BE2C (cell line): ENCODE results near the gene BTD.
"Not testable (repeated sequence)": the region's sequence is repeated elsewhere in the genome, so short reads cannot be mapped to it uniquely, and the experiment has no call there.

Source experiments
- DNase-seq: peaks from one replicate; pipeline ENCODE4 v3.0.0-alpha.2; 2020
- H3K27me3 ChIP-seq: fragments of 250-450 bp; sonication (Bioruptor Pico); 2 replicates; pipeline ENCODE4 v1.5.1; 2020; ENCODE audit warnings: mild to moderate bottlenecking
- H3K36me3 ChIP-seq: fragments of 250-450 bp; sonication (Bioruptor Pico); 2 replicates; pipeline ENCODE4 v1.5.1; 2020; ENCODE audit warnings: mild to moderate bottlenecking
- H3K4me1 ChIP-seq: fragments of 250-450 bp; sonication (Bioruptor Pico); 2 replicates; pipeline ENCODE4 v1.5.1; 2020
- H3K4me3 ChIP-seq: 2 replicates; pipeline ENCODE4 v1.5.1; 2011; ENCODE audit warnings: low read depth, low read length
- H3K9me3 ChIP-seq: fragments of 250-450 bp; sonication (Bioruptor Pico); 2 replicates; pipeline ENCODE4 v1.5.1; 2020
- TF ChIP-seq, protein P1 (sequence below): IDR thresholded peaks from 2 replicates; pipeline ENCODE4 v1.5.1; 2012; ENCODE audit warnings: mild to moderate bottlenecking, low read depth, low read length

BTD gene

DNA sequence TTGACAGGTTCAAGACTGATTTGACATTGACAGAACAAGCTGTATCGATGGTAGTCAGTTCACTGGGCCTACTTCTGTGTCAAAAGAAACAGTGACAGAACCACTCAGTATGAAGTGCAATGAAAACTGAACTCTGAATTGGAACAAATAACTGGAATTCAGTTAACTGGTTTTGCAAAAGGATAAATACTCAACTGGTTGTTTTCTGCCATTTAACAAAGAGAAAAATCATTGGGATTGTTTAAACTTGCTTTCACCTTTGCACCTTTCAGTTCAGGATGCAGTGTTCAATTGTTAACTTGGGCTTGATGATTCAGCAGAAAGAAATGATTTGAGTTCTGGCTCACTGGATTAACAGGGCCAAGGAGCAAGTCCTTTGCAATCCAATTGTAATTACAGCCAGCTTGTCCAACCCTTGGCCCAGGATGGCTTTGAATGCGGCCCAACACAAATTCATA lies 4.9 kb downstream of the BTD start:
- H3K27me3 ChIP-seq, result no peaks in the 10 kb centered on the region
- no peaks in the 10 kb centered on the region for H3K4me1 ChIP-seq
- no peak for DNase-seq
- H3K9me3 ChIP-seq, result no peaks in the 10 kb centered on the region
- H3K36me3 ChIP-seq, result no peaks in the 10 kb centered on the region
- TF ChIP-seq, protein P1, sequence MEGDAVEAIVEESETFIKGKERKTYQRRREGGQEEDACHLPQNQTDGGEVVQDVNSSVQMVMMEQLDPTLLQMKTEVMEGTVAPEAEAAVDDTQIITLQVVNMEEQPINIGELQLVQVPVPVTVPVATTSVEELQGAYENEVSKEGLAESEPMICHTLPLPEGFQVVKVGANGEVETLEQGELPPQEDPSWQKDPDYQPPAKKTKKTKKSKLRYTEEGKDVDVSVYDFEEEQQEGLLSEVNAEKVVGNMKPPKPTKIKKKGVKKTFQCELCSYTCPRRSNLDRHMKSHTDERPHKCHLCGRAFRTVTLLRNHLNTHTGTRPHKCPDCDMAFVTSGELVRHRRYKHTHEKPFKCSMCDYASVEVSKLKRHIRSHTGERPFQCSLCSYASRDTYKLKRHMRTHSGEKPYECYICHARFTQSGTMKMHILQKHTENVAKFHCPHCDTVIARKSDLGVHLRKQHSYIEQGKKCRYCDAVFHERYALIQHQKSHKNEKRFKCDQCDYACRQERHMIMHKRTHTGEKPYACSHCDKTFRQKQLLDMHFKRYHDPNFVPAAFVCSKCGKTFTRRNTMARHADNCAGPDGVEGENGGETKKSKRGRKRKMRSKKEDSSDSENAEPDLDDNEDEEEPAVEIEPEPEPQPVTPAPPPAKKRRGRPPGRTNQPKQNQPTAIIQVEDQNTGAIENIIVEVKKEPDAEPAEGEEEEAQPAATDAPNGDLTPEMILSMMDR, result no peak
- H3K4me3 ChIP-seq, result no peak overlapping the region

GRCh38 chr3:15610082-15610759 lies 8.7 kb downstream of the BTD start:
- no peaks in the 10 kb centered on the region for H3K27me3 ChIP-seq
- no peaks in the 10 kb centered on the region for H3K9me3 ChIP-seq
- H3K4me3 ChIP-seq, result no peak overlapping the region
- no peaks in the 10 kb centered on the region for H3K4me1 ChIP-seq
- no peak for DNase-seq
- H3K36me3 ChIP-seq, result no peaks in the 10 kb centered on the region
- TF ChIP-seq, protein P1, result no peak

DNA sequence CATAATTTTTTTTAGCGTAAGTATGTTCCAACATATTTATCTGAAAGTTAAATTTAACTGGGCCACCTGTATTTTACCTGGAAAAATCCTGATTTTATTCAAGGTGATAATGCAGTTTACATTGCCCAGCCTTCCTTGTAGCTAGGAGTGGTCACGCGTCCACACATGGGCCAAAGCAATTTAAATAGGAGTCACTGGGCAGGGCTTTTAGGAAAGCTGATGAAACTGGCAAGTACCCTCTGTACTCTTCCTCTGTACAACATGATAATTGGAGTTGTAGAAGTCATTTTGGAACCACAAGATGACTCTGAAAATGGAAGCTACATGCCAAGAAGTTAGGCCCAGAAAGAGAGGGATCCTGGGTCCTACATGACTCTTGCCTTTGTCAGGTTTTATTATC lies 9.5 kb downstream of the BTD start:
- Histone ChIP-seq H3K4me3 (no peak overlapping the region), H3K9me3 (no peaks in the 10 kb centered on the region), H3K27me3 (no peaks in the 10 kb centered on the region), H3K4me1 (no peaks in the 10 kb centered on the region), H3K36me3 (no peaks in the 10 kb centered on the region)
- no peak for DNase-seq
- TF ChIP-seq, protein P1, result no peak

DNA sequence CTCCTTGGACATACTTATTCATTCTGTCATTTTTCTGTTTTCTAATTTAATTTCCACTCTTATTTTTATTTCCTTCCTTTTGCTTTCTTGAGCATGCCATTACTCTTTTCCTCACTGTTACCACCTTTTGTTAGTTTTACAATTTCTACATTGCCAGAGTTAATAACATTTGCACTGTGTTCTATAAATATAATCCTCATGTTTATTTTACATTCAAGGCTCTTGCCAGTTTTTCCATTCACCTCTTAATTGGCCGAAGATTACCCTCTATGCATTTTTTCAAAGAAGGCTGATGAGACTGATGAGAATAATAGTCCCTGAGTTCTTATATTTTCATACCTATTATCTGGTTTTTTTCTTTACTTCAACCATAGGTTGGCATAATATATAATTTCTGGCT lies 10.5 kb downstream of the BTD start:
- Histone ChIP-seq H3K9me3 (no peaks in the 10 kb centered on the region), H3K36me3 (no peaks in the 10 kb centered on the region), H3K4me3 (no peak overlapping the region), H3K27me3 (no peaks in the 10 kb centered on the region), H3K4me1 (no peaks in the 10 kb centered on the region)
- TF ChIP-seq, protein P1, result no peak
- no peak for DNase-seq

DNA sequence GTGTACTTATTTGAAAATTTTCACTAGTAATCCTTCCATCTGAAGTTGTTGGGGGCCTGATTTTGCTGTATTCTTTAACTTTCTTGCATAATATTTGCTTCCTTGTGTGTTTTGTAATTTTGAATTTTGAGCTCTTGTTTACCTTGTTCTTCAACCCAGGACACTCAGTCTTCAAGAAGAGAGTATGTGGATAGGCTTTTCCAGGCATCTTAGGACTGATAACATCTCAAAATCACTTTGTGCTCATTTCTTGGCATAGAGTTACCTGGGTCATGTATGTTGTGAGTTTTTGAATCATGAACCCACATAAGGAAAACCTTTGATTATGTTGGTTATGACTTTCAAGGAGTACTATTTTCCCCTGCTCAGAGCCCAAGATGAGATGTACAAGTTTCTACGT lies 13.4 kb downstream of the BTD start:
- no peak for DNase-seq
- H3K4me3 ChIP-seq, result no peak overlapping the region
- no peaks in the 10 kb centered on the region for H3K36me3 ChIP-seq
- H3K27me3 ChIP-seq, result no peaks in the 10 kb centered on the region
- H3K9me3 ChIP-seq, result no peaks in the 10 kb centered on the region
- H3K4me1 ChIP-seq, result no peaks in the 10 kb centered on the region
- TF ChIP-seq, protein P1, result no peak

GRCh38 chr3:15616053-15616452 lies 14.5 kb downstream of the BTD start:
- Histone ChIP-seq H3K9me3 (no peaks in the 10 kb centered on the region), H3K4me1 (no peaks in the 10 kb centered on the region), H3K36me3 (no peaks in the 10 kb centered on the region), H3K4me3 (no peak overlapping the region), H3K27me3 (no peaks in the 10 kb centered on the region)
- no peak for DNase-seq
- TF ChIP-seq, protein P1, result no peak

DNA sequence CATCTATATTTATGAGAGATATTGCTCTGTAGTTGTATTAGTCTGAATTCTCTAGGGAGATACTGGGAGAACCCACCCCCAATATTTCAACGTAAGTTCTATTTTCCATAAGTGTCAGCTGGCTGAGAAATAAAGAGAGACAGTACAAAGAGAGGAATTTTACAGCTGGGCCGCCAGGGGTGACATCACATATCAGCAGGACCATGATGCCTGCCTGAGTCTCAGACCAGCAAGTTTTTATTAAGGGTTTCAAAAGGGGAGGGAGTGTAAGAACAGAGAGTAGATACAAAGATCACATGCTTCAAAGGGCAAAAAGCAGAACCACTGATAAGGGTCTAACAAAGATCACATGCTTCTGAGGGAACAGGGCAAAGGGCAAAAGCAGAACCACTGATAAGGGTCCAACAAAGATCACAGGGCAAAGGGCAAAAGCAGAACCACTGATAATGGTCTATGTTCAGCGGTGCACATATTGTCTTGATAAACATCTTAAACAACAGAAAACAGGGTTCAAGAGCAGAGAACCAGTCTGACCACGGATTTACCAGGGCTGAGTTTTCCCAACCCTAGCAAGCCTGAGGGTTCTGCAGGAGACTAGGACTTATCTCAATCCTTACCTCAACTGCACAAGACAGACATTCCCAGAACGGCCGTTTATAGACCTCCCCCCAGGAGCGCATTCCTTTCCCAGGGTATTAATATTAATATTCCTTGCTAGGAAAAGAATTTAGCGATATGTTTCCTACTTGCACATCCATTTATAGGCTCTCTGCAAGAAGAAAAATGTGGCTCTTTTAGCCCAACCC lies 18.3 kb downstream of the BTD start:
- not testable (repeated sequence) for H3K4me1 ChIP-seq, H3K27me3 ChIP-seq, H3K4me3 ChIP-seq, H3K36me3 ChIP-seq, DNase-seq, H3K9me3 ChIP-seq
